Thoracic aorta (tissue), 2 donors: Measurements from ENCODE around the gene ALS2CL. TPM values are rescaled to one million over a fixed set of nuclear protein-coding genes. Genes with fewer than 3 reads are reported as not detected.

Experiments used
- ATAC-seq: fragments of 150-250 bp; one replicate; pipeline ENCODE4 v1.8.0; 2017; ENCODE audit warnings: low read depth; ENCODE audit not compliant: insufficient number of reproducible peaks, low FRiP score
- DNase-seq: peaks from one replicate; pipeline ENCODE4 v3.0.0-alpha.2; 2020; ENCODE audit warnings: low spot score
- H3K27ac ChIP-seq, 2 donors: fragments of 200-600 bp; sonication (generic); 1 replicate in 1 of 2; 2 replicates in 1 of 2; pipeline ENCODE4 v1.5.1; 2016; ENCODE audit warnings: mild to moderate bottlenecking in 2 of 2, moderate library complexity in 2 of 2
- H3K27me3 ChIP-seq: fragments of 200-600 bp; sonication (generic); replicated peaks from 2 replicates; pipeline ENCODE4 v1.6.0; 2016; ENCODE audit warnings: mild to moderate bottlenecking; ENCODE audit not compliant: insufficient read depth
- H3K36me3 ChIP-seq: fragments of 200-600 bp; sonication (generic); one replicate; pipeline ENCODE4 v1.5.1; 2016
- H3K4me1 ChIP-seq, 2 donors: fragments of 200-600 bp; sonication (generic); 1 replicate in 1 of 2; 2 replicates in 1 of 2; pipeline versions ENCODE4 v1.5.1 to v1.6.0; 2016; ENCODE audit warnings: low read depth in 2 of 2, mild to moderate bottlenecking in 1 of 2; ENCODE audit not compliant: control insufficient read depth in 1 of 2
- H3K4me3 ChIP-seq: fragments of 200-600 bp; sonication (generic); 2 replicates; pipeline ENCODE4 v1.5.1; 2016; ENCODE audit warnings: mild to moderate bottlenecking
- H3K9me3 ChIP-seq: fragments of 200-600 bp; sonication (generic); 2 replicates; pipeline ENCODE4 v1.5.1; 2016
- CTCF ChIP-seq: fragments of 200-600 bp; sonication (generic); IDR thresholded peaks from one replicate; pipeline ENCODE4 v1.5.1; 2019; ENCODE audit warnings: antibody characterized with exemption
- total RNA-seq, 2 donors: library from RNA; depleted of rRNA; stranded (reverse); fragments of >200 nt; gene quantifications; one replicate each; pipeline versions ENCODE4 v1.1.0 to v1.2.3, GENCODE V29; 2016

The ALS2CL gene
- total RNA-seq, 2 donors from 2014 or later = 25.2 to 41.7 TPM

GRCh38 chr3:46719735-46720271, 26.3 kb upstream of the ALS2CL start:
- H3K9me3 ChIP-seq = no peaks in the 10 kb centered on the region
- H3K4me1 ChIP-seq = no peaks in the 10 kb centered on the region
- H3K27me3 ChIP-seq = no peaks in the 10 kb centered on the region
- DNase-seq = no peak
- ATAC-seq = no peak
- no peak for TF ChIP-seq CTCF
- H3K36me3 ChIP-seq = no peaks in the 10 kb centered on the region
- H3K4me3 ChIP-seq = no peak overlapping the region
- H3K27ac ChIP-seq = no peak overlapping the region

GRCh38 chr3:46719044-46719565, 25.6 kb upstream of the ALS2CL start:
- no peaks in the 10 kb centered on the region for H3K36me3 ChIP-seq
- TF ChIP-seq CTCF = no peak
- no peak overlapping the region for H3K4me3 ChIP-seq
- no peaks in the 10 kb centered on the region for H3K4me1 ChIP-seq
- H3K9me3 ChIP-seq = no peaks in the 10 kb centered on the region
- no peak overlapping the region for H3K27ac ChIP-seq
- ATAC-seq (no peak), DNase-seq (no peak)
- no peaks in the 10 kb centered on the region for H3K27me3 ChIP-seq

GRCh38 chr3:46717447-46718231, 24.2 kb upstream of the ALS2CL start, which contains the start of gene PRSS50:
Gene PRSS50 (minus strand): TSS chr3:46717869. CDS start chr3:46717824, 45 bp downstream.
- peak; percentile 22 for TF ChIP-seq CTCF
- H3K27me3 ChIP-seq = no peaks in the 10 kb centered on the region
- H3K36me3 ChIP-seq = no peaks in the 10 kb centered on the region
- no peaks in the 10 kb centered on the region for H3K9me3 ChIP-seq
- no peak within 1 kb of the TSS for H3K4me3 ChIP-seq
- no peak within 1 kb of the TSS for H3K27ac ChIP-seq
- H3K4me1 ChIP-seq = no peaks in the 10 kb centered on the region
- ATAC-seq (no peak), DNase-seq (no peak)

- DNase-seq (no peak), ATAC-seq (no peak)
- TF ChIP-seq CTCF = no peak
- H3K27ac ChIP-seq = no peak overlapping the region
- H3K4me3 ChIP-seq = no peak overlapping the region
- no peaks in the 10 kb centered on the region for H3K9me3 ChIP-seq
- H3K27me3 ChIP-seq = no peaks in the 10 kb centered on the region
- H3K36me3 ChIP-seq = no peaks in the 10 kb centered on the region
- H3K4me1 ChIP-seq = no peaks in the 10 kb centered on the region
Observed at GRCh38 chr3:46716461-46717441, 23.3 kb upstream of the ALS2CL start.
